Prostate gland (tissue), 2 donors: ENCODE measurements around the gene PTPRG. TPM values are rescaled to one million over a fixed set of nuclear protein-coding genes. Genes with fewer than 3 reads are reported as not detected.

ENCODE experiments used
- DNase-seq: peaks from one replicate; pipeline ENCODE4 v3.0.0-alpha.2; 2019; ENCODE audit warnings: low spot score
- H3K27ac ChIP-seq, 2 donors: fragments of 200-600 bp; sonication (generic); 2 replicates each; pipeline ENCODE4 v1.5.1; 2017 to 2019
- H3K27me3 ChIP-seq: fragments of 200-600 bp; sonication (generic); replicated peaks from 2 replicates; pipeline ENCODE4 v1.5.1; 2019; ENCODE audit not compliant: insufficient read depth
- H3K36me3 ChIP-seq, 2 donors: fragments of 200-600 bp; sonication (generic); 1 replicate in 1 of 2; 2 replicates in 1 of 2; pipeline versions ENCODE4 v1.5.1 to v1.8.1; 2017 to 2019
- H3K4me1 ChIP-seq: fragments of 200-600 bp; sonication (generic); replicated peaks from 2 replicates; pipeline ENCODE4 v1.5.1; 2019
- H3K4me3 ChIP-seq, 2 donors: fragments of 200-600 bp; sonication (generic); 2 replicates each; pipeline ENCODE4 v1.5.1; 2017 to 2019
- H3K9me3 ChIP-seq: fragments of 200-600 bp; sonication (generic); 2 replicates; pipeline ENCODE4 v1.5.1; 2017
- CTCF ChIP-seq, 4 experiments: fragments of 200-600 bp in 2 of 4; fragments of 450-650 bp in 2 of 4; sonication (generic) in 2 of 4; IDR thresholded peaks; 1 replicate in 3 of 4; 2 replicates in 1 of 4; pipeline ENCODE4 v1.5.1; 2016 to 2019; ENCODE audit warnings: antibody characterized with exemption in 4 of 4, mild to moderate bottlenecking in 2 of 4, moderate library complexity in 2 of 4
- POLR2A ChIP-seq: fragments of 450-650 bp; IDR thresholded peaks from one replicate; pipeline ENCODE4 v1.6.1; 2016; ENCODE audit warnings: antibody characterized with exemption, mild to moderate bottlenecking
- POLR2AphosphoS5 ChIP-seq: sonication (generic); formaldehyde crosslinking; IDR thresholded peaks from one replicate; pipeline ENCODE4 v1.6.1; 2017; ENCODE audit warnings: antibody characterized with exemption
- WGBS: methylation state at CpG from one replicate; pipeline ENCODE4 v1.1.5; 2018; 5-methylcytosine and 5-hydroxymethylcytosine counted together
- intact Hi-C: fragments of 100-400 bp; cut with DNase I; formaldehyde crosslinking; loops from one replicate; pipeline ENCODE4 v1.14.2; 2022
- total RNA-seq, 2 donors: library from RNA; depleted of rRNA; stranded (reverse); fragments of >200 nt; gene quantifications; one replicate each; pipeline ENCODE4 v1.1.0, GENCODE V29; 2016

Gene PTPRG
- total RNA-seq, 2 donors from 2014 or later = 22.0 to 78.6 TPM

- Histone ChIP-seq H3K9me3 (no peaks in the 10 kb centered on the region), H3K4me1 (no peaks in the 10 kb centered on the region), H3K36me3 (no peaks in the 10 kb centered on the region), H3K4me3 (no peak overlapping the region), H3K27ac (no peak overlapping the region), H3K27me3 (no peaks in the 10 kb centered on the region)
- no peak for DNase-seq
- TF ChIP-seq POLR2AphosphoS5 = no peak
- TF ChIP-seq POLR2A = no peak
- no peak for TF ChIP-seq CTCF (IDR thresholded peaks at IDR 0.05)
- intact Hi-C loops = no loop called here
- 87% methylated on average over 4 of the region's 4 CpGs for WGBS
Measured at GRCh38 chr3:61997101-61997500, 435.7 kb downstream of the PTPRG start.

DNA sequence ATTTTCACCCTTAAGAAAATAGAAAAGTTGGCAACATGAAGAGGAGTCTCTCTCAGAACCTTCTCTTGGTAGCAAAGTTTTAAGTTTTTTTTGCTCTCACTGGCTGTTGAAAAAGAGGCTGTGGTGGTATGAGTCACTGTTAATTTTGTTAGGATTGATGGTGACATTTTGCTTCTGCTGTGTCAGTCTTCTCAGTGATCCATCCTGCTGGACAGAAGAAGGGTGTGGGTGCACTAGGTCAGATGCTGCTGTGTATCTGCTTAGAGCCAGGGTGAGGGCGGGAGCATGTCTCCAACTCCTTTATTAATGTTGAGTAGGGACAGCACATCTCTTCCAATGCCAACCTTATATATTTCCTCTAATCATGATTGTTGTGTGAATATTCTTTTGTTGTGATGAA is 442.5 kb downstream of the PTPRG start:
- H3K4me1 ChIP-seq = no peaks in the 10 kb centered on the region
- H3K27me3 ChIP-seq = no peaks in the 10 kb centered on the region
- no peaks in the 10 kb centered on the region for H3K9me3 ChIP-seq
- TF ChIP-seq CTCF (IDR thresholded peaks at IDR 0.05) = no peak
- no peak for TF ChIP-seq POLR2A
- TF ChIP-seq POLR2AphosphoS5 = no peak
- H3K27ac ChIP-seq = no peak overlapping the region
- intact Hi-C loops = no loop called here
- DNase-seq = no peak
- no peak overlapping the region for H3K4me3 ChIP-seq
- no peaks in the 10 kb centered on the region for H3K36me3 ChIP-seq
- 100% methylated on average over 1 of the region's 1 CpG for whole genome bisulfite sequencing

GRCh38 chr3:62007036-62007435 is 445.7 kb downstream of the PTPRG start:
- H3K4me3 ChIP-seq = no peak overlapping the region
- H3K27ac ChIP-seq = no peak overlapping the region
- H3K36me3 ChIP-seq = no peaks in the 10 kb centered on the region
- no peaks in the 10 kb centered on the region for H3K27me3 ChIP-seq
- no peaks in the 10 kb centered on the region for H3K4me1 ChIP-seq
- no peak for TF ChIP-seq POLR2A
- TF ChIP-seq POLR2AphosphoS5 = no peak
- TF ChIP-seq CTCF (IDR thresholded peaks at IDR 0.05) = no peak
- intact Hi-C loops = no loop called here
- DNase-seq = no peak
- H3K9me3 ChIP-seq = no peaks in the 10 kb centered on the region
- 20% methylated on average over 3 of the region's 3 CpGs for WGBS

DNA sequence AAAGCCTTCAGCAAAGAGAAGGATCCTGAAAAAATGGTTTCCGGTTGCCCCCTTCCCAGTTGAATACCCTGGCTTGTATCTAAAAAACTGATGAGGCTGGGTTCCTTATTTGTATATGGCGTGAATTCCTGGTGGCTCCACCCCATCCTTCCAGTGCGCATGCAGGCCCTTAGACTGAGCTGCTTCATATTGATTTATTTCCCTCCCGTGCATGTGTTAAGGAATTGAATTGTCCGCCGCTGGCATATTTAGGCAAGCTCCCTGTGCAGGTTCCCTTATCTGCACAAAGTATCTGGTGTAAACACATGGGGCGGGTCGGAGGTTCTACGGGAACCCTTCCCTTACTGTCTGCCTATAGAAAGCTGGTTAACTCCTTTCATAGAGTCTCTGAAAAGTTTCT is 449.6 kb downstream of the PTPRG start:
- WGBS = 75% methylated on average over 9 of the region's 9 CpGs

More for the DNA sequence above, 449.6 kb downstream of the PTPRG start:
- Histone ChIP-seq H3K9me3 (no peaks in the 10 kb centered on the region), H3K27ac (no peak overlapping the region), H3K4me1 (no peaks in the 10 kb centered on the region), H3K4me3 (no peak overlapping the region), H3K27me3 (no peaks in the 10 kb centered on the region), H3K36me3 (no peaks in the 10 kb centered on the region)
- DNase-seq = no peak
- TF ChIP-seq POLR2AphosphoS5 (no peak), CTCF (IDR thresholded peaks at IDR 0.05) (no peak), POLR2A (no peak)
- intact Hi-C loops = no loop called here
